Stimulated activated CD8-positive, alpha-beta memory T cell treated with anti-CD3 and anti-CD28 coated beads, Interleukin-12 subunit alpha, Interleukin-12 subunit beta, amount 100 ng/mL, for 24 hours (primary cell): Measurements from ENCODE around the gene SYNPO2L.
"Not testable (repeated sequence)": the region's sequence is repeated elsewhere in the genome, so short reads cannot be mapped to it uniquely, and the experiment has no call there.

ENCODE experiments used
- DNase-seq: peaks from one replicate; pipeline ENCODE4 v3.0.0-alpha.2; 2020; ENCODE audit errors: extremely low read depth

Gene SYNPO2L

GRCh38 chr10:73620974-73621373 is 34.9 kb downstream of the SYNPO2L start:
- DNase-seq = not testable (repeated sequence)

DNA sequence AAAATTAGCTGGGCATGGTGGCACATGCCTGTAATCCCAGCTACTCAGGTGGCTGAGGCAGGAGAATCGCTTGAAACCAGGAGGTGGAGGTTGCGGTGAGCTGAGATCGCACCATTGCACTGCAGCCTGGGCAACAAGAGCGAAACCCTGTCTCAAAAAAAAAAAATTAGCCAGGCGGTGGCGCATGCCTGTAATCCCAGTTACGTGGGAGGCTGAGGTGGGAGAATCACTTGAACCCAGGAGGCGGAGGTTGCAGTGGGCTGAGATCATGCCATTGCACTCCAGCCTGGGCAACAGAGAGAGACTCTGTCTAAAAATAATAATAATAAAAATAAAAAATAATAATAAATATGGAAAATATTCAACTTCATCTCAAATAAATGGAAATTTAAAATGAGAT is 38.7 kb downstream of the SYNPO2L start:
- not testable (repeated sequence) for DNase-seq

GRCh38 chr10:73614720-73615119 is 41.1 kb downstream of the SYNPO2L start:
- DNase-seq = no peak

DNA sequence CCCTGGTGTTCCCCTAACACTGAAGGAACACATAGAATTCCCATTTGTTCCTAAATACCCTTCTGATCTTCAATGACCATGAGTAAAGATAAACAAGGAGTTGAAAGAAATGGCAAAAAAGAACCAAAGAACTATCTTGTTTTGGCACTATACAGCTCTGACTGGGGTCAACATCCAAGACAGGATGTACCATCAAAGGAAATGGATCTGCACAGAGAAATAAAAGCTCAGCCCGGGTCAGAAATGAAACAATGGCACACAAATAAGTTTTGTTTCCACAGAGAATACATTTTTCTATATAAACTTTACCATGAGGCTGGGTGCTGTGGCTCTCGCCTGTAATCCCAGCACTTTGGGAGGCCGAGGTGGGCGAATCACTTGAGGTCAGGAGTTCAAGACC is 46.7 kb downstream of the SYNPO2L start:
- no peak for DNase-seq

GRCh38 chr10:73601486-73601921 is 54.3 kb downstream of the SYNPO2L start:
- no peak for DNase-seq

- DNase-seq = no peak
These were observed 58.5 kb downstream of the SYNPO2L start for GRCh38 chr10:73597346-73597745.
